ENCODE results near the gene NBEA.

NBEA gene

DNA sequence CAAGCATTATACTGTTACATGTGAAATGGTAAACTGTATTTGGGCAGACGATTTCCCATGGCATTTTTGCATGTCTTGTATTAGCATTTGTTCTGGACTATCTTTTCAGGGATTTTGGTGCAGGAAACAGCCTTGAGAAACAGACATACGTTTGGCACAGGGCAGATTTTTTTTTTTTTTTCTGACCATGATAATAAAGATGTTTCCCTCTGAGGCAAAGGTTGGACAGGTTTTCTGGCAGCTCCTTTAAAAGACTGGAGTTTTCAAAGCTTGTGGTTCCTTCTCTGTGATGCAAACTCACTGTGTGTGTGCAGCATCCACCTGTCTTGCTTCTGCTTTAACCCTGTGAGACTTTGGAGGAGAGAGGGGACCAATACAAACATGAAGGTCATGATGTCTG is 63.0 kb downstream of the NBEA start:
- CTCF ChIA-PET, result interaction anchor here (1.0 kb wide), 1 partner anchor 10 kb away, joined by 3 read pairs; no protein-coding TSS in a partner anchor
- TF ChIP-seq, protein P1, sequence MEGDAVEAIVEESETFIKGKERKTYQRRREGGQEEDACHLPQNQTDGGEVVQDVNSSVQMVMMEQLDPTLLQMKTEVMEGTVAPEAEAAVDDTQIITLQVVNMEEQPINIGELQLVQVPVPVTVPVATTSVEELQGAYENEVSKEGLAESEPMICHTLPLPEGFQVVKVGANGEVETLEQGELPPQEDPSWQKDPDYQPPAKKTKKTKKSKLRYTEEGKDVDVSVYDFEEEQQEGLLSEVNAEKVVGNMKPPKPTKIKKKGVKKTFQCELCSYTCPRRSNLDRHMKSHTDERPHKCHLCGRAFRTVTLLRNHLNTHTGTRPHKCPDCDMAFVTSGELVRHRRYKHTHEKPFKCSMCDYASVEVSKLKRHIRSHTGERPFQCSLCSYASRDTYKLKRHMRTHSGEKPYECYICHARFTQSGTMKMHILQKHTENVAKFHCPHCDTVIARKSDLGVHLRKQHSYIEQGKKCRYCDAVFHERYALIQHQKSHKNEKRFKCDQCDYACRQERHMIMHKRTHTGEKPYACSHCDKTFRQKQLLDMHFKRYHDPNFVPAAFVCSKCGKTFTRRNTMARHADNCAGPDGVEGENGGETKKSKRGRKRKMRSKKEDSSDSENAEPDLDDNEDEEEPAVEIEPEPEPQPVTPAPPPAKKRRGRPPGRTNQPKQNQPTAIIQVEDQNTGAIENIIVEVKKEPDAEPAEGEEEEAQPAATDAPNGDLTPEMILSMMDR (IDR thresholded peaks at IDR 0.05; ENCODE audit: control extremely low read depth, extremely low read depth, low read depth, missing control alignments), result no peak
- POLR2A ChIA-PET, result no interaction called here
- DNase-seq (ENCODE audit: extremely low spot score), result no peak

DNA sequence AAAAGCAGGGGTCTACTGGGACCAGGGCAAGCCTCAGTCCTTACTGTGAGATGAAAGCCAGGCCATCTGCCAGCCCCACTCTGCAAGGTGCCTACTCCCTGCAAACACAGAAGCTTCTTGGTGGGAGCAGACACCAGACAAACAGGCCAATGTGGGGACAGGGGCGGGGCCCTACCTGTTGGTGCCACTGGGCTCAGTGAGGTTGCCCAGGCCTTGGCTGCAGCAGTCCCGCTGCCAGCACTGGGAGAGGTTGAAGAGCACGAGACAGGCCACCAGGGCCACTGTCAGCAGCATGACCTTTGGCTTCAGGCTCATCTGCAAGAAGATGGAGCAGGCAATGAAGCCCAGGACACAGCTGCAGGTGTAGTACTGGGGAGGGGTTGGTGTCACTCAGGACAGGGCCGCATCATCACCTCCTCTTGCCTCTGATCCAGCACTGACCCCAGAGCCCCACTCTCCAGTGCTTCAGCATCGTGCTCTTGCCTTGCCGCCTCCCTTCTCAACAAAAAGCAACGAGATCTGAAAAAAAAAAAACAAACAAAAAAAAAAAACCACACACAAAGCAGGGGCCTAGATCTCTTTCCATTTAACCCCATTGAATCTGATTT is 72.6 kb downstream of the NBEA start:
- TF ChIP-seq, protein P1 (IDR thresholded peaks at IDR 0.05; ENCODE audit: control extremely low read depth, extremely low read depth, low read depth, missing control alignments), result no peak
- DNase-seq (ENCODE audit: extremely low spot score), result no peak
- ChIA-PET POLR2A (no interaction called here), CTCF (interaction anchor here (1.0 kb wide), 1 partner anchor 10 kb away, joined by 3 read pairs; no protein-coding TSS in a partner anchor)

DNA sequence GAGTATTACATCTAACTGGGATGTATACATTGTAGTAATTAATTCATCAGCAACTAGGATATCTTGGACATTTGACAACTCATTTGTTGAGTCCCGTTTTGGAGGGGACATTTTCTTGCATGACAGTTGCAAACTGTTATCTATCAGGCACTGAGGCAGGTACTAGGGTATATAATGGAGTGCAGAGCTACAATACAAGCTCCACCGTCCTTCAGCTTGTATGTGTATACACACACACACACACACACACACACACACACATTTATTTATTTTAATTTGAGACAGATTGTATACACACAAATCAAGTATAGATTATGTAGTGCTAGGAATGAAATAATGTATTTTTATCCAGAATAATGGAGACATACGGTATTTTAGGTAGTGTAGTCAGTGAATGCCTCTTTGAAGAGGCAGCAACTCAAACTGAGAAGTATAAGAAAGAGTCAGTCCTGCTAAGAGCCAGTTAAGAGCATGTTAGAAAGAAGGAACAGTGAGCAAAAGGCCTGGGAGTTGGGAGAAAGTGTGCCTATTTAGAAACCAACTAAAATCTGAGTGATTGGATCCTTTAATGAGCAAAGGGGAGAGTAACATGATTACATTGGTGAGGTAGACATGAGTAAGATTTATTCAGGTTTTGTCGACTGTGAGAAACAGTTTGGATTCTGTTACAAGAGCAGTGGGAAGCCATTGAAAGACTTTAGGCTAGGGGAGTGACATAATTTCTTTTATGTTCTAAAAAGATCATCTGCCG is 74.5 kb downstream of the NBEA start:
- no peak for DNase-seq (ENCODE audit: extremely low spot score)
- TF ChIP-seq, protein P1 (IDR thresholded peaks at IDR 0.05; ENCODE audit: control extremely low read depth, extremely low read depth, low read depth, missing control alignments), result no peak
- ChIA-PET POLR2A (no interaction called here), CTCF (no interaction called here)

DNA sequence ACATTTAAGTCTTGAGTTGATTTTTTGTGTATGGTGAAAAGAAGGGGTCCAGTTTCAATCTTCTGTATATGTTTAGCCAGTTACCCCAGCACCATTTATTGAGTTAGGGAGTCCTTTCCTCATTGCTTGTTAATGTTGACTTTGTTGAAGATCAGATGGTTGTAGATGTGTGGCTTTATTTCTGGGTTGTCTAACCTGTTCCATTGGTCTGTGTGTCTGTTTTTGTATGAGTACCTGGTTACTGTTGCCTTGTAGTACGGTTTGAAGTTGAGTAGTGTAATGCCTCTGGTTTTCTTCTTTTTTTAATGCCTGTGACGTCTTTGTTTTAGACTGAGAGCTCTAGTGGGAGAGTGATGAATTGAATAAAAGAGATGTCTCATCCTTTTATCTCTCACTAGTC is 83.2 kb downstream of the NBEA start:
- TF ChIP-seq, protein P1 (IDR thresholded peaks at IDR 0.05; ENCODE audit: control extremely low read depth, extremely low read depth, low read depth, missing control alignments), result no peak
- ChIA-PET POLR2A (no interaction called here), CTCF (no interaction called here)
- no peak for DNase-seq (ENCODE audit: extremely low spot score)

DNA sequence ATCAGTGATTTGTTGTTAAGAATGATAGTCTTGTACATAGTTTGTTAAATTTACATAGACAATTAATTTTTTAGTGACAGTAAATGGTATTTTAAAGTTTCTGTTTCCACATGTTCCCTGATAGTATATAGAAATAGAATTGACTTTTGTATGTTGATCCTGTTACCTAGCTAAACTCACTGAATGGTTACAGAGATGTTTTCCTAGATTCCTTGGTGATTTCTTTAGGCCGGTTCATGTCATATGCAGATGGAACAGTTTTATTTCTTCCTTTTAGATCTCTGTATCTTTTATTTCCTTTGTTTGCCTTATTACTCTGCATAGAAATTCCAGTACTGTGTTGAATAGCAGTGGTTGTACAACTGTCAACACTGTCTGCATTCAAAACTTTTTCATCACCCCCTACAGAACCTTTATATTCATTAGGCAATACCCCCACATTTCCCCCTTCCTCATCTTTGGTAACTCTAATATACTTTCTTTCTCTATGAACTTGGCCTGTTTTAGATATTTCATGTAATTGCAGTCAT is 86.3 kb downstream of the NBEA start:
- TF ChIP-seq, protein P1 (IDR thresholded peaks at IDR 0.05; ENCODE audit: control extremely low read depth, extremely low read depth, low read depth, missing control alignments), result no peak
- ChIA-PET POLR2A (no interaction called here), CTCF (no interaction called here)
- DNase-seq (ENCODE audit: extremely low spot score), result no peak

DNA sequence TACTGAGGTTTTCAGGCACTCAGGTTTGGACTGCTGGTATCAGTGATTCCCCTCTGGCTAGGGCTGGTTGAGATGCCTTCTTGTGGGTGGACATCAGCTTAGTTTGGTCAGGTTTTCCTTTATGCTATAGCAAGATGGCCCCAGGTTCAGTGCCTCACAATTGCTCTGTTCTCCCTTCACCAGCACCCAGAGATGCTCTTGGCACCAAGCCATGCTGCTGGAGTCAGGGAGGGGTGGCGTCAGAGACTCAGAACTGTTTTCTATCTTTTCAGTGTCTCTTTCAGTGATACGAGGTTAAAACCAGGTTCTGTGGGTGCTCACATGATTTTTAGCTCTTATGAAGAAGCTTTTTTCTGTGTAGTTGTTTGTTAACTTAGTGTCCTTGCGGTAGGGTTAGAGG is 96.9 kb downstream of the NBEA start:
- TF ChIP-seq, protein P1 (IDR thresholded peaks at IDR 0.05; ENCODE audit: control extremely low read depth, extremely low read depth, low read depth, missing control alignments), result no peak
- DNase-seq (ENCODE audit: extremely low spot score), result no peak
- ChIA-PET POLR2A (no interaction called here), CTCF (no interaction called here)

Data from GM10248 (cell line).